ENCODE results near the gene RAB3D. TPM values are rescaled to one million over a fixed set of nuclear protein-coding genes. Genes with fewer than 3 reads are reported as not detected.

The RAB3D gene
- total RNA-seq, 2 donors from 2014 or later, result 47.1 to 51.6 TPM

DNA sequence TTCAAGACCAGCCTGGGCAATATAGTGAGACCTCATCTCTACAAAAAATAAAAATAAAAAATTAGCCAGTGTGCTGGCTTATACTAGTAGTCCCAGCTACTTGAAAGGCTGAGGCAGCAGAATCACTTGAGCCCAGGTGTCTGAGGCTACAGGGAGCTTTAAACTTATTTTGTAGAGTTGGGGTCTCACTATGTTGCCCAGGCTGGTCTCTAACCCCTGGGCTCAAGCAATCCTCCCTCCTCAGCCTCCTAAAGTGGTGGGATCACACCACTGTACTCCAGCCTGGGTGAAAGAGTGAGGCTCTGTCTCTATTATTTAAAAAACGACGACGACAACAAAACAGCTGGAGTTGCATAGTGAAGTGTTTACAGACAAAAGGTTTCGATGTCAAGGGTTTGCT lies 8.0 kb downstream of the RAB3D start:
- intact Hi-C loops (cut with DNase I), result no loop called here
- Histone ChIP-seq H3K4me1 (peaks cover 3% of the 10 kb centered on the region), H3K27ac (no peak overlapping the region), H3K27me3 (no peaks in the 10 kb centered on the region), H3K9me3 (no peaks in the 10 kb centered on the region), H3K4me3 (no peak overlapping the region), H3K36me3 (replicated peaks in 1 of 2; ENCODE audit: insufficient read depth in 1 of 2, low read depth in 2 of 2) (peaks cover 10 to 56% of the 10 kb centered on the region in 2 donors)
- TF ChIP-seq POLR2A (IDR thresholded peaks at IDR 0.05), result no peak
- TF ChIP-seq, protein P1, sequence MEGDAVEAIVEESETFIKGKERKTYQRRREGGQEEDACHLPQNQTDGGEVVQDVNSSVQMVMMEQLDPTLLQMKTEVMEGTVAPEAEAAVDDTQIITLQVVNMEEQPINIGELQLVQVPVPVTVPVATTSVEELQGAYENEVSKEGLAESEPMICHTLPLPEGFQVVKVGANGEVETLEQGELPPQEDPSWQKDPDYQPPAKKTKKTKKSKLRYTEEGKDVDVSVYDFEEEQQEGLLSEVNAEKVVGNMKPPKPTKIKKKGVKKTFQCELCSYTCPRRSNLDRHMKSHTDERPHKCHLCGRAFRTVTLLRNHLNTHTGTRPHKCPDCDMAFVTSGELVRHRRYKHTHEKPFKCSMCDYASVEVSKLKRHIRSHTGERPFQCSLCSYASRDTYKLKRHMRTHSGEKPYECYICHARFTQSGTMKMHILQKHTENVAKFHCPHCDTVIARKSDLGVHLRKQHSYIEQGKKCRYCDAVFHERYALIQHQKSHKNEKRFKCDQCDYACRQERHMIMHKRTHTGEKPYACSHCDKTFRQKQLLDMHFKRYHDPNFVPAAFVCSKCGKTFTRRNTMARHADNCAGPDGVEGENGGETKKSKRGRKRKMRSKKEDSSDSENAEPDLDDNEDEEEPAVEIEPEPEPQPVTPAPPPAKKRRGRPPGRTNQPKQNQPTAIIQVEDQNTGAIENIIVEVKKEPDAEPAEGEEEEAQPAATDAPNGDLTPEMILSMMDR (IDR thresholded peaks at IDR 0.05), result no peak
- 78 to 94% methylated on average over 4 of the region's 4 CpGs for WGBS, 2 donors
- ATAC-seq (no peak), DNase-seq (no peak)

DNA sequence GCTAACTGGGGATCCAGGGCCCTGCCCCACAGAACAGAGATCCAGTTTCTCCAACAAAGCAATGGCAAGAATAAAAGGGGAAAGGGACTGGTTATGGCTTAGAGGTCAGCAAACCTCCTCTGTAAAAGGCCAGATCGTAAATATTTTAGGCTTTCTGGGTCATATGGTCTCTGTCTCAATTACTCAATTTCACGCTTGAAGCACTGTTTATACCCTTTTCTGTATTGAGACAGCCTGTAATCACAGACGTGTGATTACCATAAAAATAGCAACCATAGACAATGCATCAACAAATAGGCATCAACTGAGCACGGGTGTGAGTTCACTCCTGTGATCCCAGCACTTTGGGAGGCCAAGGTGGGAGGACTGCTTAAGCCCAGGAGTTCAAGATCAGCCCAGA lies 9.3 kb downstream of the RAB3D start:
- Histone ChIP-seq H3K27ac (no peak overlapping the region), H3K36me3 (replicated peaks in 1 of 2; ENCODE audit: insufficient read depth in 1 of 2, low read depth in 2 of 2) (peaks cover 10 to 45% of the 10 kb centered on the region in 2 donors), H3K27me3 (no peaks in the 10 kb centered on the region), H3K9me3 (no peaks in the 10 kb centered on the region), H3K4me3 (no peak overlapping the region), H3K4me1 (no peaks in the 10 kb centered on the region)
- intact Hi-C loops (cut with DNase I), result no loop called here
- WGBS, 2 donors, result 71 to 83% methylated on average over 4 of the region's 4 CpGs
- DNase-seq (no peak), ATAC-seq (no peak)
- TF ChIP-seq, protein P1 (IDR thresholded peaks at IDR 0.05), result no peak
- no peak for TF ChIP-seq POLR2A (IDR thresholded peaks at IDR 0.05)

DNA sequence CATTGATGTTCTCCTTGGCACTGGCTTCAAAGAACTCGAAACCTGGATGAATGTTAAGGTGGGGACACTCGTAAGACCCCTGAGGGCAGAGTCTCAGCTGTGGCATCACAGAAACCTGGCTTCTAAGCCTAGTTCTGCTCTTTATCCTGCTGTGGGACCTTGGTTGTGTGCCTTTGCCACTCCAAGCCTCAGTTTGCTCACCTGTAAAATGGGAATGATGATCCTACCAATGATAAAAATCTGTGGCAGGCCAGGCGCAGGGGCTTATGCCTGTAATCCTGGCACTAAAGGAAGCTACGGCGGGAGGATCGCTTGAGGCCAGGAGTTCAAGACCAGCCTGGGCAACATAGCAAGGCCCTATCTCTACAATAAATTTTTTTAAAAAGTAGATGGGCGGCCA lies 13.9 kb downstream of the RAB3D start:
- H3K36me3 ChIP-seq (replicated peaks in 1 of 2; ENCODE audit: insufficient read depth in 1 of 2, low read depth in 2 of 2), result peaks cover 0 to 24% of the 10 kb centered on the region in 2 donors
- H3K27ac ChIP-seq, result no peak overlapping the region
- DNase-seq (no peak), ATAC-seq (no peak)
- TF ChIP-seq, protein P1 (IDR thresholded peaks at IDR 0.05), result no peak
- no peak for TF ChIP-seq POLR2A (IDR thresholded peaks at IDR 0.05)
- H3K4me1 ChIP-seq, result peaks cover 28% of the 10 kb centered on the region
- WGBS, 2 donors, result 92 to 97% methylated on average over 7 of the region's 7 CpGs
- no peaks in the 10 kb centered on the region for H3K9me3 ChIP-seq
- intact Hi-C loops (cut with DNase I), result no loop called here
- H3K27me3 ChIP-seq, result no peaks in the 10 kb centered on the region
- no peak overlapping the region for H3K4me3 ChIP-seq

DNA sequence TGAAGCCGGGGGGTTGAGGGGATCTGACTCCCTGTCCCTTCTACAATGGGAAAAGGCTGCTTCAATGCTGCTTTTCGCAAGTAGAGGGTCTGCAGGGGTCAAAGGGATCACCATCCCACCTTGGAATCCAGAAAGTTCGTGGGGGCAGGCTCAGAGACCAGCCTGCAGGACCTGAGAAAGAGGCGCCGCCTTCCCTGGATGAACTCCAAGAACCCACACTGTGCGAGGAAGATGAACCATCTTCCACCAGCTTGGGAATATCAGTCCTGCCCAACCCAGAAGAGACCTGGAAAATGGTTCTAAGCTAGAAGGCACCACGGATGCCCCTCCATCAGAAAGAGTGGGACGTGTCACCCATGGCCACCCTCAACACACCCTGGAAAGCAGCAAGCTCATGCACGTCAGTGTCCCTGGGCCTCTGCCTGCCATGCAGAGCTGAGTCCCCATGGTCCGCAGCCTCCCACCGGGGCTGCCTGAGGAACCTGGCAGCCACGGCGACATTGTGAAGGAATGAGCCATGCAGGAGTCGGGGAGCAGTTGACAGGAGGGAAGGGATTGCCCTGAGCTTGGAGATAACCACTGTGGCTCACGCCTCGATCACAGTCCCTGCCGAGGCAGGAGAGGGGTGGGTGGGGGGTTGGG lies 14.6 kb downstream of the RAB3D start:
- Histone ChIP-seq H3K4me1 (peaks cover 28% of the 10 kb centered on the region), H3K27ac (peak overlapping the region in 2 of 4 donors; percentile 68 to 70), H3K9me3 (no peaks in the 10 kb centered on the region), H3K36me3 (replicated peaks in 1 of 2; ENCODE audit: insufficient read depth in 1 of 2, low read depth in 2 of 2) (peaks cover 0 to 24% of the 10 kb centered on the region in 2 donors), H3K4me3 (no peak overlapping the region), H3K27me3 (no peaks in the 10 kb centered on the region)
- WGBS, 2 donors, result 61 to 76% methylated on average over 7 to 13 of the region's 17 CpGs
- ATAC-seq (no peak), DNase-seq (no peak)
- TF ChIP-seq, protein P1 (IDR thresholded peaks at IDR 0.05), result no peak
- no peak for TF ChIP-seq POLR2A (IDR thresholded peaks at IDR 0.05)
- intact Hi-C loops (cut with DNase I), result no loop called here

Measured in body of pancreas (tissue), 4 donors.